Germinal center (tissue), 1 donor: ENCODE results near the gene TSPAN4.
A peak's percentile ranks its signal among the peaks of the same experiment; 100 is the strongest.

ENCODE experiments used
- DNase-seq: peaks from one replicate; pipeline ENCODE4 v3.0.0; 2012; ENCODE audit warnings: mixed read lengths, low spot score

TSPAN4 gene

GRCh38 chr11:842370-843002 lies at the start of gene TSPAN4, which contains the start of gene POLR2L:
Gene TSPAN4, plus strand, starts transcription at chr11:842852. Its CDS starts 7,453 bp downstream, at chr11:850305.
Gene POLR2L, minus strand, starts transcription at chr11:842529. Its CDS starts 21 bp downstream, at chr11:842508.
- DNase-seq: peak; percentile 92

GRCh38 chr11:792873-793272 lies 49.8 kb upstream of the TSPAN4 start:
- no peak for DNase-seq

GRCh38 chr11:793556-793955 lies 49.1 kb upstream of the TSPAN4 start:
- DNase-seq: no peak

GRCh38 chr11:794013-794765 lies 48.5 kb upstream of the TSPAN4 start:
- no peak for DNase-seq

GRCh38 chr11:794766-795633 lies 47.7 kb upstream of the TSPAN4 start:
- DNase-seq: no peak

- peak; percentile 92 for DNase-seq
These were observed 46.8 kb upstream of the TSPAN4 start for GRCh38 chr11:795634-796564.

GRCh38 chr11:796565-797295 lies 45.9 kb upstream of the TSPAN4 start:
- no peak for DNase-seq

- peak; percentile 80 for DNase-seq
These were observed 45.2 kb upstream of the TSPAN4 start for GRCh38 chr11:797296-798092.

GRCh38 chr11:798093-798713 lies 44.4 kb upstream of the TSPAN4 start, which contains the start of gene SLC25A22:
Gene SLC25A22, minus strand, starts transcription at chr11:798281. Its CDS starts 3,275 bp downstream, at chr11:795006.
- peak; percentile 93 for DNase-seq

GRCh38 chr11:799641-800316 lies 42.9 kb upstream of the TSPAN4 start:
- no peak for DNase-seq

- DNase-seq: no peak
These were observed 42.2 kb upstream of the TSPAN4 start for GRCh38 chr11:800473-800872.

- DNase-seq: no peak
These were observed 41.4 kb upstream of the TSPAN4 start for GRCh38 chr11:801097-801780.

- no peak for DNase-seq
These were observed 40.5 kb upstream of the TSPAN4 start for GRCh38 chr11:802018-802617.

GRCh38 chr11:802693-803466 lies 39.8 kb upstream of the TSPAN4 start:
- DNase-seq: no peak

- DNase-seq: no peak
These were observed 39.2 kb upstream of the TSPAN4 start for GRCh38 chr11:803467-803742.

- DNase-seq: no peak
These were observed 38.7 kb upstream of the TSPAN4 start for GRCh38 chr11:803770-804598.
